AG04449 (cell line): Measurements from ENCODE around the gene LEF1.

Source experiments
- CTCF ChIA-PET: fragments of 350-600 bp; formaldehyde crosslinking; extraction: SDS; loops from one replicate; lab custom pipeline; 2021; ENCODE audit warnings: antibody characterized with exemption; lab: Yijun Ruan, JAX
- POLR2A ChIA-PET: fragments of 400-600, 350-600 bp; formaldehyde crosslinking; extraction: SDS; loops from one replicate; lab custom pipeline; 2020; ENCODE audit warnings: antibody characterized with exemption, inconsistent platforms; lab: Yijun Ruan, JAX
- DNase-seq: peaks from one replicate; pipeline ENCODE4 v3.0.0-alpha.2; 2010; ENCODE audit warnings: low read depth, low spot score
- H3K4me3 ChIP-seq: 2 replicates; pipeline ENCODE4 v1.5.1; 2011; ENCODE audit warnings: low read depth, mild to moderate bottlenecking, control low read depth, low read length
- TF ChIP-seq, protein P1 (sequence below): IDR thresholded peaks from one replicate; pipeline ENCODE4 v1.5.1; 2011; ENCODE audit warnings: mild to moderate bottlenecking, moderate library complexity, low read length, control low read depth, inconsistent platforms; ENCODE audit not compliant: insufficient read depth; ENCODE audit errors: missing control alignments

Gene LEF1

DNA sequence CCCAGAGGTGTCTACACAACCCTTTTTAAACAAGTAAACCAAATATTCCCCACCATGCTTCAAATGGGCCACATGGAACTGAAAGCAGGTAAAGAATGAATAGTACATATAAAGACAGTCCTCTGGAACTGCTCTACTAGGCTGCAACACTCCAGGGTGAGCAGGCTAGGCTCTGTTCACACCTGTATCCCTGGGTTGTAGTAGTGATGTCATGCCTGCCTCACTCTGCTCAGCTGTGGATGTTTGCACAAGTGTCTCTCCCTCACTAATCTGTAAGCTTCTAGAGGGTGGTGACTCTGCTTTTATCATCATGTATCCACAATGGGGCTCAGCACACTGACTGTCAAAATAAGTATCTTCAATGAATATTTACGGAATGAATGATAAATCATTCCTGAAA, 20.4 kb downstream of the LEF1 start:
- ChIA-PET POLR2A (no interaction called here), CTCF (no interaction called here)
- TF ChIP-seq, protein P1, sequence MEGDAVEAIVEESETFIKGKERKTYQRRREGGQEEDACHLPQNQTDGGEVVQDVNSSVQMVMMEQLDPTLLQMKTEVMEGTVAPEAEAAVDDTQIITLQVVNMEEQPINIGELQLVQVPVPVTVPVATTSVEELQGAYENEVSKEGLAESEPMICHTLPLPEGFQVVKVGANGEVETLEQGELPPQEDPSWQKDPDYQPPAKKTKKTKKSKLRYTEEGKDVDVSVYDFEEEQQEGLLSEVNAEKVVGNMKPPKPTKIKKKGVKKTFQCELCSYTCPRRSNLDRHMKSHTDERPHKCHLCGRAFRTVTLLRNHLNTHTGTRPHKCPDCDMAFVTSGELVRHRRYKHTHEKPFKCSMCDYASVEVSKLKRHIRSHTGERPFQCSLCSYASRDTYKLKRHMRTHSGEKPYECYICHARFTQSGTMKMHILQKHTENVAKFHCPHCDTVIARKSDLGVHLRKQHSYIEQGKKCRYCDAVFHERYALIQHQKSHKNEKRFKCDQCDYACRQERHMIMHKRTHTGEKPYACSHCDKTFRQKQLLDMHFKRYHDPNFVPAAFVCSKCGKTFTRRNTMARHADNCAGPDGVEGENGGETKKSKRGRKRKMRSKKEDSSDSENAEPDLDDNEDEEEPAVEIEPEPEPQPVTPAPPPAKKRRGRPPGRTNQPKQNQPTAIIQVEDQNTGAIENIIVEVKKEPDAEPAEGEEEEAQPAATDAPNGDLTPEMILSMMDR: no peak
- DNase-seq: no peak
- H3K4me3 ChIP-seq: no peak overlapping the region

DNA sequence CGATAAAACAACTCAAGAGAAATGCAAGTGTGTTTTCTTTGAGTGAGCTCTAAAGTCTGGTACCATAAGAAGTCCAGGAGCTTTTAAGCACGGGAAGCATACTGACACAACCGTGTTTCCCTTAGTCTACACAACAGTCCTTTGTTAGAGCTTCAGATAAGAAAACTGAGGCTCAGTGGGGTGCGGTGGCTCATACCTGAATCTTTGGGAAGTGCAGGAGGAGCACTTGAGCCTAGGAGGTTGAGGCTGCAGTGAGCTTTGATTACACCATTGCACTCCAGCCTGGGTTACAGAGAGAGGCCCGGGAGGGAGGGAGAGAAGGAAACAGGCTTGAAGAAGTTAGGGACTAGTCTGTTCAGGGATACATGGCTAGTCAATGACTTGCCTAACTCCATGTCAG, 21.9 kb downstream of the LEF1 start:
- no peak for DNase-seq
- no peak overlapping the region for H3K4me3 ChIP-seq
- POLR2A ChIA-PET: no interaction called here
- TF ChIP-seq, protein P1: no peak
- CTCF ChIA-PET: no interaction called here

DNA sequence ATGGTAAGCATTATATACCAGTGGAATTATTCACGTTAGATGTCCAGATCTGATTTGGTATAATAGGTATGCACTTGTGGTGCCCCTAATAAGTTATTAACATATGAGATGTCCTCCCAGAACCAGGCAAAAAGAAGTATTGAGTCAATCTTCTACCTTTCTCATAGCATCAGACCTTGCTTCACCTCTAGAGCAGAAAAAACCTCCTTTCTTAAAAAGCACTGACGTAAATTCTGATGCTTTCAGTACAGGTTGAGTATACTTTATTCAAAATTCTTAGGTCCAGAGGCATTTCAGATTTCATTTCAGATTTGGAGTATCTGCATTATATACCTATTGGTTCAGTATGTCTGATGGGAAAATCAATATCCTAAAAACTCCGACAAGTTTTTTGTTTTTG, 22.4 kb downstream of the LEF1 start:
- DNase-seq: no peak
- TF ChIP-seq, protein P1: no peak
- H3K4me3 ChIP-seq: no peak overlapping the region
- ChIA-PET CTCF (no interaction called here), POLR2A (no interaction called here)

DNA sequence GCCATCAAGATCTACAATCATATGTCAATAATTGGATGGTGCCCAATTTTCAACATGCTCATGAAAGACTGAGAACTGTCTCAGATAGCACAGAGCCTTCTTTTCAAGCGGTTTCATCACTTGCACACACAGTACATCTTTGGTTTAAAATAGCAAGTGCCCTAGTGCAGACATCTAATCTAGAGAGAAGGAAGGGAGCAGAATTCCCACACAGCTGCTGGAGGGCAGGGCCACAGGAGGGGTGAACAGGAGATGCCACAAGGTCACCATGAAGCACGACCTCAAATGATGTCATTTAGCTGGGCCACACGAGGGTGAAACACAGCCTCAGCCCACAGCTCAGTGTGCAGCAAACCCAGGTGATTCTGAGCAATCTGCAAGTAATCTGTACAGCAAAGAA, 24.3 kb downstream of the LEF1 start:
- DNase-seq: no peak
- TF ChIP-seq, protein P1: no peak
- ChIA-PET POLR2A (no interaction called here), CTCF (no interaction called here)
- no peak overlapping the region for H3K4me3 ChIP-seq

DNA sequence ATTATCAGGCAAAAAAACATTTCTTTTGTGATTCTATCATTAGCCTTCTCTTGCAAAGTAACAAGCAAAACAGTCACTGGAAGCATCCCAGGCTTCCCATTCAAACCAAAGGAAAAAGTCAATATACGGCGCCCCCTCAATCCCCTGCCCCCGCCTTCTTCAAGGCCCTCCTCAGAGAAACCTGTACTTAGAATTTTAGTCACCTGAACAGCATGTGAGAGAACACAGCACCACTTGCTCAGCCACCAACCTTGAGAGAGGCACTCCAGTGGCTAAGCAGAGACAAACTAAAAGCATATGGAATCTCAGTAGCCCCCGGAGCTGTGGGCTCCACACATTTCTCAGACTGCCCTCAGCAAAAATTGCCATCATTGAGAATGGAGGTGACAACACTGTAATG, 25.2 kb downstream of the LEF1 start:
- POLR2A ChIA-PET: no interaction called here
- DNase-seq: no peak
- TF ChIP-seq, protein P1: no peak
- CTCF ChIA-PET: no interaction called here
- H3K4me3 ChIP-seq: no peak overlapping the region

DNA sequence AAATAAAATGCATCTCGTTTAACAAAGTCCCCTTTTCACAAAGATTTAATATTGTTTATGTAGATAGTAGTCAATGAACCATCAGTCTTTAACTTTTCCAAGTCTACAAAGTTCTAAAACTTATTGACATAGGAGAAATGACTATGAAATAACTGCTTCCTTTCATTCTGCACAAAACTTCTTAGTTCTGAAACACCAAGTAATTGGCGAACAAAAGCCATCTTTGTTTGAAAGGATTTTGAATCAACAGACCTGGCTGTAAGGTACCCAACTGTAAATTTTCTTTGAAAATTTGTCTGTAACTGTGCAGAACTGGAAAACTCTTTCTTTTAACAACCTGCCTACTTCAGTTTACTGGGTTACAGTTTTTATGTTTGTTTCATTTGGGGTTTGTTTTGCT, 25.9 kb downstream of the LEF1 start:
- DNase-seq: no peak
- H3K4me3 ChIP-seq: no peak overlapping the region
- ChIA-PET POLR2A (no interaction called here), CTCF (no interaction called here)
- TF ChIP-seq, protein P1: no peak
